BE2C (cell line): ENCODE data around the gene VPS8.

Experiments
- DNase-seq: peaks from one replicate; pipeline ENCODE4 v3.0.0-alpha.2; 2020
- H3K27me3 ChIP-seq: fragments of 250-450 bp; sonication (Bioruptor Pico); 2 replicates; pipeline ENCODE4 v1.5.1; 2020; ENCODE audit warnings: mild to moderate bottlenecking
- H3K36me3 ChIP-seq: fragments of 250-450 bp; sonication (Bioruptor Pico); 2 replicates; pipeline ENCODE4 v1.5.1; 2020; ENCODE audit warnings: mild to moderate bottlenecking
- H3K4me1 ChIP-seq: fragments of 250-450 bp; sonication (Bioruptor Pico); 2 replicates; pipeline ENCODE4 v1.5.1; 2020
- H3K4me3 ChIP-seq: 2 replicates; pipeline ENCODE4 v1.5.1; 2011; ENCODE audit warnings: low read depth, low read length
- H3K9me3 ChIP-seq: fragments of 250-450 bp; sonication (Bioruptor Pico); 2 replicates; pipeline ENCODE4 v1.5.1; 2020
- CTCF ChIP-seq: IDR thresholded peaks from 2 replicates; pipeline ENCODE4 v1.5.1; 2012; ENCODE audit warnings: mild to moderate bottlenecking, low read depth, low read length

The VPS8 gene

GRCh38 chr3:184821034-184821433, 9.1 kb downstream of the VPS8 start:
- Histone ChIP-seq H3K27me3 (no peaks in the 10 kb centered on the region), H3K36me3 (no peaks in the 10 kb centered on the region), H3K9me3 (no peaks in the 10 kb centered on the region), H3K4me3 (no peak overlapping the region), H3K4me1 (no peaks in the 10 kb centered on the region)
- no peak for DNase-seq
- TF ChIP-seq CTCF: no peak

- H3K9me3 ChIP-seq: no peaks in the 10 kb centered on the region
- H3K4me1 ChIP-seq: no peaks in the 10 kb centered on the region
- TF ChIP-seq CTCF: no peak
- H3K4me3 ChIP-seq: no peak overlapping the region
- no peak for DNase-seq
- no peaks in the 10 kb centered on the region for H3K36me3 ChIP-seq
- H3K27me3 ChIP-seq: no peaks in the 10 kb centered on the region
Measured at GRCh38 chr3:184822081-184822480, 10.1 kb downstream of the VPS8 start.

GRCh38 chr3:184822654-184823053, 10.7 kb downstream of the VPS8 start:
- H3K9me3 ChIP-seq: no peaks in the 10 kb centered on the region
- H3K4me3 ChIP-seq: no peak overlapping the region
- no peaks in the 10 kb centered on the region for H3K27me3 ChIP-seq
- H3K36me3 ChIP-seq: no peaks in the 10 kb centered on the region
- no peaks in the 10 kb centered on the region for H3K4me1 ChIP-seq
- DNase-seq: no peak
- TF ChIP-seq CTCF: no peak

- H3K36me3 ChIP-seq: no peaks in the 10 kb centered on the region
- H3K4me3 ChIP-seq: no peak overlapping the region
- TF ChIP-seq CTCF: no peak
- no peaks in the 10 kb centered on the region for H3K9me3 ChIP-seq
- H3K4me1 ChIP-seq: no peaks in the 10 kb centered on the region
- DNase-seq: no peak
- H3K27me3 ChIP-seq: no peaks in the 10 kb centered on the region
Measured at GRCh38 chr3:184823990-184824389, 12.0 kb downstream of the VPS8 start.

- DNase-seq: no peak
- H3K27me3 ChIP-seq: no peaks in the 10 kb centered on the region
- no peaks in the 10 kb centered on the region for H3K36me3 ChIP-seq
- H3K4me3 ChIP-seq: no peak overlapping the region
- H3K4me1 ChIP-seq: no peaks in the 10 kb centered on the region
- no peaks in the 10 kb centered on the region for H3K9me3 ChIP-seq
- no peak for TF ChIP-seq CTCF
Measured at GRCh38 chr3:184825121-184825820, 13.3 kb downstream of the VPS8 start.

- Histone ChIP-seq H3K9me3 (no peaks in the 10 kb centered on the region), H3K4me1 (no peaks in the 10 kb centered on the region), H3K4me3 (no peak overlapping the region), H3K36me3 (0 out of 2 replicates have a peak, but pooled peaks cover 2% of the 10 kb centered on the region), H3K27me3 (no peaks in the 10 kb centered on the region)
- no peak for DNase-seq
- no peak for TF ChIP-seq CTCF
Measured at GRCh38 chr3:184827572-184827971, 15.6 kb downstream of the VPS8 start.
